ENCODE measurements around the gene MAP3K4. TPM values are rescaled to one million over a fixed set of nuclear protein-coding genes. Genes with fewer than 3 reads are reported as not detected.

Gene MAP3K4
- total RNA-seq, 1 experiment from 2014 or later: 27.9 TPM

DNA sequence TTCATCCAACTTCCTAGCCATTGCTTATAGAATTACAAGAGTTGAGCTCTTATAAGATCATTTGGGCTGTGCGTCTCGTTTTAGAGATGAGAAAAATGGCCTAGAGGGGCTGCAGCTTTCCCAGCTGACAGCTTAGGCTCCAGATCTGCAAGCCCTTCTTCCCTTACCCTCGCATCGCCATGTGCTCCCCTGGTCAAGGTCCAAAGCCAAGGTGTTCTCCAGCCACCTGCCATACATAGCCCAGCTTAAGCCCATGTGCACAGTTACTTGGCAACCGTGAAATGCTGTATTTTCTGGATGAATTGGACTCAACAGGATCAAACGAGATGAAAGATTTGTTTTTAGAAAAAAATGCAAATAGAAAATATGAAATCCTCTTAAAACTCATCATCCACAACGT lies 7.9 kb downstream of the MAP3K4 start:
- H3K9me2 ChIP-seq (replicated peaks; ENCODE audit: low read length): no peaks in the 10 kb centered on the region
- no TSS peak for BruUV-seq (replicated peaks)
- ChIA-PET POLR2A (ENCODE audit: unreplicated experiment) (no interaction called here), CTCF (no interaction called here)
- H3K9ac ChIP-seq (ENCODE audit: low read length): no peak overlapping the region
- H3F3A ChIP-seq (ENCODE audit: low read length, unreplicated experiment): no peaks in the 10 kb centered on the region
- H3K36me3 ChIP-seq (ENCODE audit: low read depth, low read length): peaks cover 13% of the 10 kb centered on the region
- intact Hi-C loops (cut with micrococcal nuclease): loop anchor here (10.0 kb wide), 4 partner anchors 75 to 375 kb away; partner anchors contain the start of gene AGPAT4
- ATAC-seq: no peak
- H3K27ac ChIP-seq (ENCODE audit: low read length): no peak overlapping the region
- H3K79me2 ChIP-seq (ENCODE audit: low read length): peaks cover 96% of the 10 kb centered on the region
- no peak overlapping the region for H2AFZ ChIP-seq (ENCODE audit: low read length)
- no peak for DNase-seq
- H3K9me3 ChIP-seq (ENCODE audit: low read length): no peaks in the 10 kb centered on the region; the same call in 1 of the 2 replicates
- peaks cover 4% of the 10 kb centered on the region for H3K4me1 ChIP-seq (ENCODE audit: insufficient read depth, low read length)
- peaks cover 18% of the 10 kb centered on the region; the same call in 1 of the 2 replicates for H4K20me1 ChIP-seq (ENCODE audit: low read length)
- TF ChIP-seq EZH2 (IDR thresholded peaks at IDR 0.05; ENCODE audit: low read length, unreplicated experiment) (no peak), EZH2phosphoT487 (IDR thresholded peaks at IDR 0.05; ENCODE audit: borderline replicate concordance, low read length) (no peak)
- TF ChIP-seq, protein P1, sequence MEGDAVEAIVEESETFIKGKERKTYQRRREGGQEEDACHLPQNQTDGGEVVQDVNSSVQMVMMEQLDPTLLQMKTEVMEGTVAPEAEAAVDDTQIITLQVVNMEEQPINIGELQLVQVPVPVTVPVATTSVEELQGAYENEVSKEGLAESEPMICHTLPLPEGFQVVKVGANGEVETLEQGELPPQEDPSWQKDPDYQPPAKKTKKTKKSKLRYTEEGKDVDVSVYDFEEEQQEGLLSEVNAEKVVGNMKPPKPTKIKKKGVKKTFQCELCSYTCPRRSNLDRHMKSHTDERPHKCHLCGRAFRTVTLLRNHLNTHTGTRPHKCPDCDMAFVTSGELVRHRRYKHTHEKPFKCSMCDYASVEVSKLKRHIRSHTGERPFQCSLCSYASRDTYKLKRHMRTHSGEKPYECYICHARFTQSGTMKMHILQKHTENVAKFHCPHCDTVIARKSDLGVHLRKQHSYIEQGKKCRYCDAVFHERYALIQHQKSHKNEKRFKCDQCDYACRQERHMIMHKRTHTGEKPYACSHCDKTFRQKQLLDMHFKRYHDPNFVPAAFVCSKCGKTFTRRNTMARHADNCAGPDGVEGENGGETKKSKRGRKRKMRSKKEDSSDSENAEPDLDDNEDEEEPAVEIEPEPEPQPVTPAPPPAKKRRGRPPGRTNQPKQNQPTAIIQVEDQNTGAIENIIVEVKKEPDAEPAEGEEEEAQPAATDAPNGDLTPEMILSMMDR (conservative IDR thresholded peaks at IDR 0.05; ENCODE audit: low read depth, low read length): no peak
- H3K4me2 ChIP-seq (ENCODE audit: low read length): no peak overlapping the region
- H3K27me3 ChIP-seq (ENCODE audit: low read length): no peaks in the 10 kb centered on the region
- H3K4me3 ChIP-seq (ENCODE audit: low read length): no peak overlapping the region

DNA sequence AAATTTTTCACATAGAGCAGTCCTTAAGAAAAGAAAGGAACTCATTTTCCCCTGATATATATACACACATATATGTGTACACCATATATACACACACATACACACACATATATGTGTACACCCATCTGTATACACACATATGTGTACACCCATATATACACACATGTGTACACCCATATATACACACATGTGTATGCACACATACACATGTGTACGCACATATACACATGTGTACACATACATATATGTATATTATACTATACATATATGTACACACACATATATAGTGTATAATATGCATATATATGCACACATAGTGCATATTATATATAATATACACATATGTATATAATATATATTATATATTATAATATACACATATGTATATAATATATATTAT lies 9.1 kb downstream of the MAP3K4 start:
- H3F3A ChIP-seq (ENCODE audit: low read length, unreplicated experiment): no peaks in the 10 kb centered on the region
- H2AFZ ChIP-seq (ENCODE audit: low read length): no peak overlapping the region
- peaks cover 4% of the 10 kb centered on the region; the same call in 1 of the 2 replicates for H3K4me1 ChIP-seq (ENCODE audit: insufficient read depth, low read length)
- H3K4me2 ChIP-seq (ENCODE audit: low read length): no peak overlapping the region
- H3K9me2 ChIP-seq (replicated peaks; ENCODE audit: low read length): no peaks in the 10 kb centered on the region
- H3K27ac ChIP-seq (ENCODE audit: low read length): no peak overlapping the region
- no TSS peak for BruUV-seq (replicated peaks)
- intact Hi-C loops (cut with micrococcal nuclease): no loop called here
- no peak for ATAC-seq
- no peak for DNase-seq
- POLR2A ChIA-PET (ENCODE audit: unreplicated experiment): no interaction called here
- no peaks in the 10 kb centered on the region for H3K27me3 ChIP-seq (ENCODE audit: low read length)
- H4K20me1 ChIP-seq (ENCODE audit: low read length): peaks cover 14% of the 10 kb centered on the region; the same call in 1 of the 2 replicates
- no peak for TF ChIP-seq EZH2phosphoT487 (IDR thresholded peaks at IDR 0.05; ENCODE audit: borderline replicate concordance, low read length)
- TF ChIP-seq EZH2 (IDR thresholded peaks at IDR 0.05; ENCODE audit: low read length, unreplicated experiment): no peak
- TF ChIP-seq, protein P1 (conservative IDR thresholded peaks at IDR 0.05; ENCODE audit: low read depth, low read length): no peak
- H3K79me2 ChIP-seq (ENCODE audit: low read length): peaks cover 96% of the 10 kb centered on the region
- no peaks in the 10 kb centered on the region; the same call in 1 of the 2 replicates for H3K9me3 ChIP-seq (ENCODE audit: low read length)
- H3K4me3 ChIP-seq (ENCODE audit: low read length): no peak overlapping the region
- no peak overlapping the region for H3K9ac ChIP-seq (ENCODE audit: low read length)
- CTCF ChIA-PET: no interaction called here
- peaks cover 13% of the 10 kb centered on the region for H3K36me3 ChIP-seq (ENCODE audit: low read depth, low read length)

DNA sequence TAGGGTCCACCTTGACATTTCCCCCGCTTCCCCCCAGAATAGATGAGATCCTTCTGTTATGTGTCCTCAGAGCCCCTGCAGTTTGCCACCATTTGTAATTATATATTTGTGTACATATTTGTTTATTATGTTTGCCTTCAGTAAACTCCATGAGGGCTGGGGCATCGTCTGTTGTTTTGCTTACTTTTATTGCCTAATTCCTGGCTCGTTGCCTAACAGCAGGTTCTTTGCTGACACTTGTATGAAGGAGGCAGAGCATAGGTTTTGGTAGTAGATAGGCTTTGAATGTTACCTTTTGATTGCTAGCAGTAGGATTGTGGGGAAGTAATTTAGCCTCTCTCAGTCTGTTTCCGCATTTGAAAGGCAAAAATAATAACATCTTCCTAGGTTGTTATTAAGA lies 9.9 kb downstream of the MAP3K4 start:
- Histone ChIP-seq H3K27me3 (ENCODE audit: low read length) (no peaks in the 10 kb centered on the region), H3K9me3 (ENCODE audit: low read length) (no peaks in the 10 kb centered on the region; the same call in 1 of the 2 replicates), H3K4me1 (ENCODE audit: insufficient read depth, low read length) (no peaks in the 10 kb centered on the region), H3F3A (ENCODE audit: low read length, unreplicated experiment) (no peaks in the 10 kb centered on the region), H2AFZ (ENCODE audit: low read length) (no peak overlapping the region), H3K9me2 (replicated peaks; ENCODE audit: low read length) (no peaks in the 10 kb centered on the region), H3K4me2 (ENCODE audit: low read length) (no peak overlapping the region), H3K9ac (ENCODE audit: low read length) (no peak overlapping the region), H3K36me3 (ENCODE audit: low read depth, low read length) (peaks cover 13% of the 10 kb centered on the region), H3K4me3 (ENCODE audit: low read length) (no peak overlapping the region), H3K27ac (ENCODE audit: low read length) (no peak overlapping the region), H3K79me2 (ENCODE audit: low read length) (peaks cover 96% of the 10 kb centered on the region), H4K20me1 (ENCODE audit: low read length) (peaks cover 11% of the 10 kb centered on the region; the same call in 1 of the 2 replicates)
- no TSS peak for BruUV-seq (replicated peaks)
- POLR2A ChIA-PET (ENCODE audit: unreplicated experiment): no interaction called here
- CTCF ChIA-PET: no interaction called here
- DNase-seq (no peak), ATAC-seq (no peak)
- TF ChIP-seq EZH2 (IDR thresholded peaks at IDR 0.05; ENCODE audit: low read length, unreplicated experiment) (no peak), EZH2phosphoT487 (IDR thresholded peaks at IDR 0.05; ENCODE audit: borderline replicate concordance, low read length) (no peak)
- TF ChIP-seq, protein P1 (conservative IDR thresholded peaks at IDR 0.05; ENCODE audit: low read depth, low read length): no peak
- intact Hi-C loops (cut with micrococcal nuclease): no loop called here
